Activated CD4-positive, alpha-beta T cell treated with anti-CD3 and anti-CD28 coated beads for 36 hours (primary cell): ENCODE data around the gene TPP1. TPM values are rescaled to one million over a fixed set of nuclear protein-coding genes. Genes with fewer than 3 reads are reported as not detected.

ENCODE experiments used
- ATAC-seq: fragments of 200-7000 bp; cut with Tn5 transposase; one replicate; pipeline ENCODE4 v1.10.0; 2021; ENCODE audit warnings: mild to moderate bottlenecking, moderate library complexity
- CTCF ChIA-PET: fragments of 350-600 bp; sonication (Branson Sonifier 250); formaldehyde crosslinking; loops from one replicate; lab custom pipeline; 2021; ENCODE audit warnings: antibody characterized with exemption; lab: Charles Lee
- POLR2A ChIA-PET: fragments of 350-600 bp; sonication (Branson Sonifier 250); formaldehyde crosslinking; loops from one replicate; lab custom pipeline; 2021; ENCODE audit warnings: antibody characterized with exemption, inconsistent platforms; lab: Charles Lee
- DNase-seq: peaks from one replicate; pipeline ENCODE4 v3.0.0-alpha.2; 2020
- H3K27ac Mint-ChIP-seq: one replicate; pipeline ENCODE4 v1.8.0; 2021; ENCODE audit warnings: mixed read lengths
- H3K27me3 Mint-ChIP-seq: one replicate; pipeline ENCODE4 v1.8.0; 2021; ENCODE audit warnings: mixed read lengths
- H3K36me3 Mint-ChIP-seq: one replicate; pipeline ENCODE4 v1.8.0; 2021; ENCODE audit warnings: low read depth, mixed read lengths
- H3K4me1 Mint-ChIP-seq: one replicate; pipeline ENCODE4 v1.8.0; 2021; ENCODE audit warnings: mixed read lengths
- H3K4me3 Mint-ChIP-seq: one replicate; pipeline ENCODE4 v1.8.0; 2021; ENCODE audit warnings: mild to moderate bottlenecking, moderate library complexity, mixed read lengths
- H3K9me3 Mint-ChIP-seq: one replicate; pipeline ENCODE4 v1.8.0; 2021; ENCODE audit warnings: low read depth, mixed read lengths
- intact Hi-C, 2 experiments: fragments of 100-400 bp; cut with DNase I in 1 of 2; cut with micrococcal nuclease in 1 of 2; formaldehyde crosslinking; loops; one replicate each; pipeline versions ENCODE4 v1.14.2 to v1.15.1; 2022 to 2024; cut with DNase I, micrococcal nuclease
- total RNA-seq, 2 experiments: library from RNA; stranded (reverse); gene quantifications; one replicate each; pipeline ENCODE4 v1.2.3, GENCODE V29; 2021

Gene TPP1
- total RNA-seq, 2 experiments from 2014 or later = 38.1 to 47.9 TPM

GRCh38 chr11:6609502-6610015 lies 9.7 kb downstream of the TPP1 start:
- intact Hi-C loops = loop anchor here (5.0 to 10.0 kb wide), 3 partner anchors 128 to 925 kb away; partner anchors contain the start of genes APBB1 (in 1 of the 2), TRIM22 (in 1 of the 2) and TRIM5 (in 1 of the 2)
- DNase-seq = no peak
- no peaks in the 10 kb centered on the region for H3K9me3 Mint-ChIP-seq
- ChIA-PET CTCF (interaction anchor here (0.9 to 1.4 kb wide), 2 partner anchors 74 to 230 kb away, joined by 3 to 4 read pairs; partner anchors contain the start of gene MRPL17), POLR2A (interaction anchor here (0.6 kb wide), 1 partner anchor 25 kb away, joined by 3 read pairs; no protein-coding TSS in a partner anchor)
- no peak overlapping the region for H3K4me3 Mint-ChIP-seq
- peaks cover 49% of the 10 kb centered on the region for H3K36me3 Mint-ChIP-seq
- H3K4me1 Mint-ChIP-seq = peaks cover 42% of the 10 kb centered on the region
- ATAC-seq = no peak
- H3K27me3 Mint-ChIP-seq = no peaks in the 10 kb centered on the region
- peak overlapping the region; percentile 93 for H3K27ac Mint-ChIP-seq

- Mint-ChIP-seq H3K36me3 (peaks cover 49% of the 10 kb centered on the region), H3K27me3 (no peaks in the 10 kb centered on the region), H3K9me3 (no peaks in the 10 kb centered on the region), H3K4me3 (no peak overlapping the region), H3K4me1 (peaks cover 42% of the 10 kb centered on the region), H3K27ac (peak overlapping the region; percentile 6)
- intact Hi-C loops = loop anchor here in 1 of 2 experiments (5.0 to 10.0 kb wide), 2 partner anchors 128 to 194 kb away; partner anchors contain the start of gene APBB1
- CTCF ChIA-PET = interaction anchor here (0.9 to 2.2 kb wide), 3 partner anchors 75 to 230 kb away, joined by 3 to 6 read pairs (median 4); partner anchors contain the start of gene MRPL17
- POLR2A ChIA-PET = interaction anchor here (0.6 kb wide), 1 partner anchor 25 kb away, joined by 3 read pairs; no protein-coding TSS in a partner anchor
- DNase-seq (no peak), ATAC-seq (no peak)
Observed at GRCh38 chr11:6608726-6609501, 10.3 kb downstream of the TPP1 start.

- ATAC-seq (no peak), DNase-seq (no peak)
- Mint-ChIP-seq H3K9me3 (no peaks in the 10 kb centered on the region), H3K27ac (peak overlapping the region; percentile 84), H3K36me3 (peaks cover 49% of the 10 kb centered on the region), H3K4me3 (no peak overlapping the region), H3K4me1 (peaks cover 42% of the 10 kb centered on the region), H3K27me3 (no peaks in the 10 kb centered on the region)
- intact Hi-C loops = loop anchor here in 1 of 2 experiments (5.0 to 10.0 kb wide), 2 partner anchors 129 to 193 kb away; partner anchors contain the start of gene APBB1
- ChIA-PET CTCF (interaction anchor here (0.7 to 2.2 kb wide), 6 partner anchors 11 to 256 kb away, joined by 3 to 8 read pairs (median 4); partner anchors contain the start of genes MRPL17 and TPP1), POLR2A (no interaction called here)
Observed at GRCh38 chr11:6608011-6608410, 11.2 kb downstream of the TPP1 start.

- no peaks in the 10 kb centered on the region for H3K27me3 Mint-ChIP-seq
- ATAC-seq (no peak), DNase-seq (no peak)
- ChIA-PET POLR2A (no interaction called here), CTCF (interaction anchor here (0.6 to 2.2 kb wide), 8 partner anchors 12 to 256 kb away, joined by 3 to 8 read pairs (median 3); partner anchors contain the start of genes MRPL17 and TPP1)
- H3K27ac Mint-ChIP-seq = peak overlapping the region; percentile 84
- no peak overlapping the region for H3K4me3 Mint-ChIP-seq
- H3K36me3 Mint-ChIP-seq = peaks cover 49% of the 10 kb centered on the region
- no peaks in the 10 kb centered on the region for H3K9me3 Mint-ChIP-seq
- intact Hi-C loops = loop anchor here (1.0 to 10.0 kb wide), 6 partner anchors 59 to 192 kb away; partner anchors contain the start of genes APBB1 (in 1 of the 2), ARFIP2 (in 1 of the 2) and TIMM10B (in 1 of the 2)
- peaks cover 45% of the 10 kb centered on the region for H3K4me1 Mint-ChIP-seq
Observed at GRCh38 chr11:6607190-6607795, 11.9 kb downstream of the TPP1 start.

- POLR2A ChIA-PET = no interaction called here
- Mint-ChIP-seq H3K27ac (no peak overlapping the region), H3K27me3 (no peaks in the 10 kb centered on the region), H3K4me1 (peaks cover 52% of the 10 kb centered on the region), H3K4me3 (no peak overlapping the region), H3K9me3 (no peaks in the 10 kb centered on the region), H3K36me3 (peaks cover 53% of the 10 kb centered on the region)
- CTCF ChIA-PET = interaction anchor here (0.6 to 2.2 kb wide), 6 partner anchors 12 to 148 kb away, joined by 3 to 8 read pairs (median 4); partner anchors contain the start of genes MRPL17 and TPP1
- DNase-seq = peak; percentile 79
- intact Hi-C loops = loop anchor here (1.0 to 10.0 kb wide), 6 partner anchors 60 to 192 kb away; partner anchors contain the start of genes APBB1 (in 1 of the 2), ARFIP2 (in 1 of the 2) and TIMM10B (in 1 of the 2)
- ATAC-seq = peak; percentile 27
Observed at GRCh38 chr11:6606471-6607189, 12.6 kb downstream of the TPP1 start.

- ChIA-PET POLR2A (interaction anchor here (0.6 to 1.3 kb wide), 3 partner anchors 8 to 124 kb away, joined by 3 to 4 read pairs (median 4); partner anchors contain the start of genes ARFIP2 and TIMM10B), CTCF (interaction anchor here (0.8 to 2.2 kb wide), 7 partner anchors 8 to 102 kb away, joined by 3 to 15 read pairs (median 5); partner anchors contain the start of genes MRPL17 and TPP1)
- Mint-ChIP-seq H3K36me3 (peaks cover 40% of the 10 kb centered on the region), H3K27ac (no peak overlapping the region), H3K4me1 (peaks cover 40% of the 10 kb centered on the region), H3K27me3 (no peaks in the 10 kb centered on the region), H3K9me3 (no peaks in the 10 kb centered on the region), H3K4me3 (no peak overlapping the region)
- intact Hi-C loops = loop anchor here (2.0 to 10.0 kb wide), 5 partner anchors 74 to 908 kb away; partner anchors contain the start of genes APBB1 (in 1 of the 2) and PPFIBP2 (in 1 of the 2)
- DNase-seq (no peak), ATAC-seq (no peak)
Observed at GRCh38 chr11:6604790-6605189, 14.4 kb downstream of the TPP1 start.

GRCh38 chr11:6604081-6604626 lies 15.1 kb downstream of the TPP1 start:
- Mint-ChIP-seq H3K36me3 (peaks cover 40% of the 10 kb centered on the region), H3K27ac (no peak overlapping the region), H3K27me3 (no peaks in the 10 kb centered on the region), H3K4me3 (no peak overlapping the region), H3K9me3 (no peaks in the 10 kb centered on the region), H3K4me1 (peaks cover 39% of the 10 kb centered on the region)
- POLR2A ChIA-PET = interaction anchor here (0.6 to 1.3 kb wide), 4 partner anchors 8 to 123 kb away, joined by 3 to 4 read pairs (median 4); partner anchors contain the start of genes ARFIP2 and TIMM10B
- ATAC-seq (peak; percentile 53), DNase-seq (peak; percentile 73)
- intact Hi-C loops = loop anchor here (2.0 to 10.0 kb wide), 4 partner anchors 73 to 908 kb away; partner anchors contain the start of genes APBB1 (in 1 of the 2) and PPFIBP2 (in 1 of the 2)
- CTCF ChIA-PET = interaction anchor here (0.8 to 2.2 kb wide), 7 partner anchors 9 to 102 kb away, joined by 3 to 15 read pairs (median 5); partner anchors contain the start of genes MRPL17 and TPP1

- Mint-ChIP-seq H3K4me3 (no peak within 1 kb of the TSS), H3K36me3 (peaks cover 38% of the 10 kb centered on the region), H3K9me3 (no peaks in the 10 kb centered on the region), H3K4me1 (peaks cover 37% of the 10 kb centered on the region), H3K27ac (no peak within 1 kb of the TSS), H3K27me3 (no peaks in the 10 kb centered on the region)
- ChIA-PET POLR2A (interaction anchor here (0.6 to 1.5 kb wide), 6 partner anchors 8 to 77 kb away, joined by 3 to 5 read pairs (median 4); partner anchors contain the start of gene TAF10), CTCF (interaction anchor here (1.0 to 2.2 kb wide), 6 partner anchors 15 to 103 kb away, joined by 3 to 15 read pairs (median 5); partner anchors contain the start of genes MRPL17 and TPP1)
- ATAC-seq (peak; percentile 70), DNase-seq (peak; percentile 93)
- intact Hi-C loops = loop anchor here (1.0 to 10.0 kb wide), 12 partner anchors 9 to 909 kb away; partner anchors contain the start of genes ARFIP2 (in 2 of the 2), MRPL17 (in 2 of the 2), TAF10 (in 2 of the 2) and TIMM10B (in 2 of the 2)
Observed at GRCh38 chr11:6603287-6604080, 15.7 kb downstream of the TPP1 start, which contains the start of the genes ILK and RRP8. TSS of gene ILK (plus strand) at chr11:6603774. CDS start at chr11:6604272, 498 bp downstream. TSS of gene RRP8 (minus strand) at chr11:6603616. CDS start at chr11:6603502, 114 bp downstream.
